Stimulated activated CD8-positive, alpha-beta memory T cell treated with anti-CD3 and anti-CD28 coated beads, Interleukin-7, amount 100 ng/mL, for 1 hour (primary cell): ENCODE data around the gene TMEM86A.

ENCODE experiments used
- DNase-seq, 2 donors: peaks; one replicate each; pipeline ENCODE4 v3.0.0-alpha.2; 2020; ENCODE audit warnings: low read depth in 2 of 2

The TMEM86A gene

DNA sequence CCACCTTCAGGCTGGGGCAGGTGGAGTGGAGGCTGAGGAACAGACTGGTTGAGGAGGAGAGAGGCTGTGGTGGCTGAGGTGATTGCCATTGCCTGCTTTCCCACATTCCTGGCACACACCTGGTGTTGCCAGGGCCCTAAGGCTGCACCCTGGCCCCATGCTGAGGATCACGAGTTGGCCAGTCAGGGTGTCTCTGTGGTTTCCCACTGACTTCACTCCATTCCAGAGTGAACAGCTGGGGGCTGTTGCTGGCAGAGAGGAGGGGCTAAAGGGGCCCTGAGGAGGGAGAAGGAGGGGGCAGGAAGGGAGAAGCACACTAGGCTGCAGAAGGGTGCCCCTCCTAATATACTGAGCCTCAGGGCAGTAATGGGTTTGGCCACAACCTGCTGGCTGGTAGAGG, 1.8 kb downstream of the TMEM86A start:
- no peak for DNase-seq

DNA sequence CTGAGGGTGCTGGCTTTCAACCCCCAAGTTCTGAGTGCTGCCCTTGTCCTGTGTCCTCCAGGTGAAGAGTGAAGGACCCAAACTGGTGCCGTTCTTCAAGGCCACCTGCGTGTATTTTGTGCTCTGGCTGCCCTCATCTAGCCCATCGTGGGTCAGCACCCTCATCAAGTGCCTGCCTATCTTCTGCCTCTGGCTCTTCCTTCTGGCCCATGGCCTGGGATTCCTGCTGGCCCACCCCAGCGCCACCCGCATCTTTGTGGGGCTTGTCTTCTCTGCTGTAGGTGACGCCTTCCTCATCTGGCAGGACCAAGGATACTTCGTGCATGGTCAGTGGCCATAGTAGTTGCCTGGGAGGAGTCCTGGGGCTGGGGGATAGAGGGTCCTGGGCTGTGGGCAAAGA, 2.3 kb downstream of the TMEM86A start:
- no peak for DNase-seq

DNA sequence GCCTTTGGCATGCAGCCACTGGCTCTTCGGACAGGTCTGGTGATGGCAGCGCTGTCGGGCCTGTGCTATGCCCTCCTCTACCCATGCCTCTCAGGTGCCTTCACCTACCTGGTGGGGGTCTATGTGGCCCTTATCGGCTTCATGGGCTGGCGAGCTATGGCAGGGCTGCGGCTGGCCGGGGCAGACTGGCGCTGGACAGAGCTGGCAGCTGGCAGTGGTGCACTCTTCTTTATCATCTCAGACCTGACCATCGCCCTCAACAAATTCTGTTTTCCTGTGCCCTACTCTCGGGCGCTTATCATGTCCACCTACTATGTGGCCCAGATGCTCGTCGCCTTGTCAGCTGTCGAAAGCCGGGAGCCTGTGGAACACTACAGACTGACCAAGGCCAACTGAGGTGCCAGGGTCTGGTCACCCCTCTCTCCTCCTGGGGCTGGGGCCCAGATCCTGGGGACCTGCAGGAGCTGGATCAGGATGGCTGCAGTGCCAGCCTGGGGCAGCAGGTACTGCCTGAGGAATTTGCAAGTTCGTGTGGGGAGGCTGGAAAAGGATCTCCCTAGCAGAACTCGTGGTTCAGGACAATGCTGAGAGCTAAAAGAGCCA, 3.1 kb downstream of the TMEM86A start:
- no peak for DNase-seq

DNA sequence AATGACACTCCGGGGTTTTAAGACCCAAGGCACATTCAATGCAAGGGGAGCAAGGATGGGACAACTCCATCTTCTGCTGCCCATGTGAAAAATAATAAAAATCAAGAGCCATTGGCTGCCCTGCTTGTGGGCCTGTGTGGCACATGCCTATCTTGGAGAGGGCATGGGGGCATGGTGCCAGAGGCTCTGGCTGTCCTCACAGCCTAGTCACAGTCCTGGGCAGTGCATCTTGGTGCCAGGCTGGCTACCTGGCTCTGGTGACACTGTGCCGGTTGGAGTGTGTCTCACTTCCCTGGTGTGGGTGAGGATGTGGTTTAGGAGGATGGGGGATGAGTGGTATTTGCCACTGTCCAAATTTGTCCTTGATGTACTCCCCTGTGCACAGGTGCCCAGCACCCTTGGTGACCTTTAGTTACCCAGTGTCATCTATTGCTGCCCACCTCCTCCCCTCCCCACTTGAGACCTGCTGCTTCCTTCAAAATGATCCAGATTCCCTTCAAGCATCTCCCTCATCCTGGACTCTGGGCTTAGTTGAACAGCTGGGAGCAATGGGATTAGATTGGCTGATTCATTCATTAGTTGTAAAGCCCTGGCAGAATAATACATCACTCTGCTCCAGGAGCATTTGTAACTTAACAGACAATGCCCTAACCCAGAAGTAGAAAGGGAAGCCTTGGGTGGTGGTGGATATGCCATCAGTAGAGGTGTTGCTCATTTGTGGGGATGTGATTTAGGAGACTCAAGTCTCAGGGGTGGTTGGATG, 4.6 kb downstream of the TMEM86A start:
- DNase-seq = no peak

DNA sequence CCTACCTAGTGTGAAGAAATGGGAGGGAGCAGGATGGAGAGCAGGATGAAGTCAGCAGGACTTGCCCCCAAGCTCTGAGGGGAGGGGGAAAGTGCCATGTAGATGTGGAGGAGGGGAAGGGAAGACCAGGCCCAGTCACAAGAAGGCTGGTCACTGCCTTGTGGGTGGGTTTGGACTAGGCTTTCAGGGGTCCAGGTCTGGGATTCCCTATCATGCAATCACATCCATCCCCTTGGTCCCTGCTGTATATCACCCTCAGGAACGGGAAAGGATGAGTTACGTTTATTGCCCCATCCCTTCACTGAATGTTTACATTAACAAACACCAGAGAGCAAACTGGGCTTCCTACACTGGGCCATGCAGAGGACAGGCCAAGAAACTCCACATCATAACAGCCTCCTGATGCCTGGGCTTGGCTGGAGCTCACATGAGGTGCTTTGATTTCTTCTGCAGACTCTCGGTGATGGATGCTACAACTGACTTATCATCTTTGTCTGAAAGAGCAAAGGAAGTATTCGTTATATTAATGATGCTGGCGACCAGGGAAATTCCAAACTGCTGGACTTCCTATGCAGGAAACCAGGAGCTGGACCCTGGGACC, 5.6 kb downstream of the TMEM86A start:
- no peak for DNase-seq

DNA sequence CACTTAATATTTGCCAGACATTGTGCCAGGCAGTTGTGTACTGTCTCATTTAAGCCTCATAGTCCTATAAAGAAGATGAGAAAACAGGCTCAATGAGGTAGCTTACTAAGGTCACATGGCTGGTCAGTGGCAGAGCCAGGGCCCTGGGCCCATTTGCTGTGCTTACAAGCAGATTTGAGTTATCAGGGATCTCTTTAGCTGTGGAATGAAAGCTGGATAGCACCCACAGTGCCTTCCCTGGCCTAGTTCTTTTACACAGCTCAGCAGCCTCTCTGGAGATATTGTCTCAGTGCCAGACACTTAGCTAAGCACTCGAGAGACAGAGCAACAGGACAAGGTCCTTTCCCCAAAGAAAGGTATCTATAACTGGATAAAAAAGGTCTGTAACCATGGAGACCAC, 6.1 kb downstream of the TMEM86A start:
- DNase-seq = no peak

DNA sequence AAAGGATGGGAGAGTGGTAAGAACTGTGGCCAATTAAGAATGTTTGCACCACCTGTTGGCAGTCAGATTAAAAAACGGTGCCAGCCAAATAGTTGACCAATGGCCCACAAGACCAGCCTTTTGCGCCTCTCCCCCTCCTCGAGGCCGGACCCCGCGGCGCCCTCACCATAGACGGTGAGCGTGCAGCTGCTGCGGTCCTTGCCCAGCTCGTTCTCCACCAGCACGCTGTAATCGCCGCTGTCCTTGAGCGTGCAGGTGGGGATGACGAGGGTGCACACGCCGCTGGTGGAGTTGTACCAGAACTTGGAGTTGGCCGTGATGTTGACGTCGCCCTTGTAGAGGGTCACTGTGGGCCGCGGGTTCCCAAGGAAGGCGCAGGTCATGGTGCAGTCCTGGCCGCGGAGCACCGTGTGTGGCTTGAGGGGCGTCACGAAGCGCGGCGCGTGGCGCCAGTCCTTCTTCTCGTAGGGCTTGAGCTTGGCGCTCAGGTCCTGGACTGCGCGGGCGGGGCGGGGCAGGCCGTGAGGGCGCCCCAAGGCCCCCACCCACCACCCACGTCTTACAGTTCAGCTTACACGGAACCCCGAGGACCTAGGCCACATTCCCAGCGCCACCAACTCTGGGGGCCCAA, 7.2 kb downstream of the TMEM86A start:
- DNase-seq = no peak

DNA sequence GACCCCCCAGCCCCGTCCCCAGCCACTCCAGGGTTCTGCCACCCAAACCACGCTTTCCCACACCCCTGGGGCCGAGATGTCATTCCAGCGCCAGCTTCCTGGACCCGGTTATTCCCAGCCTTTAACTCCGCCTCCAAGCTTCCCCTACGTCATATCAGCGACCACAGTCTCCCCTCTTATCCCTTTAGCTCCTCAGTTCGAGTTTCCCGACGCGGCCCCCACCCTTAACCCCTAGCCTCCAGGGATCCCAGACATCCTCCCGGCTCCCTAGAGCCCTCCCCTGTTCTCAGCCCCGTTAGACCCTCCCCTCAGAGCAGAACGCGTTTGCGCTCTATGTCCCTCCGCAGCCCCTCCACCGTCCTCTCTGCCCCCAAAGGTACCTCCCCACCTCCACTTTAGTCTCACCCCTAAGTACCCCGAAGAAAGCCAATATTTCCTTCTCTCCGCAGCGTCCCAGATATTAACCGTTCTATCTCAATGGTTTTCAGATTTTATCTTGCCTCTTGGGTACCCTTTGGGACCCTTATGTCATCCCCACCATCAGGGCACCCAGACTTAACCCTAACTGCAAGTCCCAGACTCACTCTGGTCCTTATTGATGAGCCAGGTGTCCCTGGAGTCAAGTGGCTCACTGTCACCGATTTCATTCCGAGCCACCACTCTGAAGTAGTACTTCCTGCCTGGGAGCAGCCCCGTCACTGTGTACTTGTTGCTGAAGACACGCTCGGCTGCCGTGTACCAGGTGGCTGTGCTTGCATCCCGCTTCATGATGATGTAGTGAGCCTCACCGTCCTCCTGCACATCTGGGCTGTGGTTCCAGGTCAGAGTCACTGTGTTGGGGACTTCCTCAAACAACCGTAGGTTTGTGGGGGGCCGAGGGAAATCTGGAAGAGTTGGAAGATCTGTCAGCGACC, 8.0 kb downstream of the TMEM86A start:
- no peak for DNase-seq

DNA sequence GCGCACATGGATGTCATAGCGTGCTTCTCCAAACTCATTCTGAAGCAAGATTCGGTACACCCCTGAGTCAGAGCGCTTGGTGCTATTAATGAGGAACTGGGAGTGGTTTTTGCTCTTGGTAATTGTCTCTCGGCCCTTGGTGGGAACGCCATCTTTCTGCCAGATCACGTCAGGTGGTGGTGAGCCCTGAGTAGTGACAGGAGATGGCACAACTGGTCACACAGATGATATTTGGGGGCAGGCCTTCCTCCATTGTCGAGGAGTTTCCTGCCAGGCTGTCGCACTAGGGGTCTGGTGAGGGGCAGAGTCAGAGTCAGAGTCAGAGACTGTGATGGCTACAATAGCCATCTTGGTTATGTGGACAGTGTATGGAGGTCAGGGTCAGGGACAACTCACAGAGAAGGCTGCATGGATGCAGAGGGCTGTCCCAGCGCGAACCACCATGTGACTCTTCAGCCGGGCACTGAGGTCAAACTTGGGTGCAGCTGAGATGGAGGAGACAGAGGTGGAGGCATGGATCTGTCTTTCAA, 9.3 kb downstream of the TMEM86A start:
- DNase-seq = no peak

DNA sequence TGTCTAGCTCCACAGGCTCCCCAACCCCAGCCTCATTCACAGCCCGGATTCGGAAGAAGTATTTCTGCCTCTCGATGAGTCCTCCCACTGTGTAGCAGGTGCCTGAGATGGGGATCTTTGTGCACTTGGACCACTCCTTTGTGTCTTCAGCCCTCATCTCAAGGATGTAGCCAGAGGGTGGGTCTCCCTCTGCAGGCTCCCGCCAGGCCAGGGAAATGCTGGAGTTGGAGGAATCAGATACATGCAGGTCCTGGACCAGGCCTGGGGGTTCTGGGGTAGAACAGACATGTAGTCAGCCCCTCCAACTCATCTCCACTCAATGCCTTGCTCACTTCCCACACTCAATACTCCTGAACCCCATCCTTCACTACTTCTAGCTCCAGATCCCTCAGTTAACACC, 10.8 kb downstream of the TMEM86A start:
- DNase-seq = no peak

DNA sequence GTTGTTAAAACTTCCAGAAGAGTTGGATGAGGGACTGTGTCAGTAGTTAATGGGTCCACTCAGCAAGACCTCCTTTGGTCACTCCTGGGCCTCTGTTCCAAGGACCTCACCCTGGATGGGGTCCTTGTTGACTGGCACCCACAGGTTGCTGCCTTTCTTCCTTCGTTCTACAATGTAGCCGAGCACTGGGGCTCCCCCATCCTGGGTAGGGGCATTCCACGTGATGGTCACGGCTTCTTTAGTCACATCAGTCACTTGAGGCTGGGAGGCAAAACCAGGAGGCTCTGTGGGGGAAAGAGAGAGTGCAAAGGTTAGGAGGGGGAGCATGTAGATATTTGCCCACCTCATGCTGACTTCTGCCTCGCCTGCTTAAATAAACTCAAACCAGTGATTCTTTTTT, 12.0 kb downstream of the TMEM86A start:
- no peak for DNase-seq

DNA sequence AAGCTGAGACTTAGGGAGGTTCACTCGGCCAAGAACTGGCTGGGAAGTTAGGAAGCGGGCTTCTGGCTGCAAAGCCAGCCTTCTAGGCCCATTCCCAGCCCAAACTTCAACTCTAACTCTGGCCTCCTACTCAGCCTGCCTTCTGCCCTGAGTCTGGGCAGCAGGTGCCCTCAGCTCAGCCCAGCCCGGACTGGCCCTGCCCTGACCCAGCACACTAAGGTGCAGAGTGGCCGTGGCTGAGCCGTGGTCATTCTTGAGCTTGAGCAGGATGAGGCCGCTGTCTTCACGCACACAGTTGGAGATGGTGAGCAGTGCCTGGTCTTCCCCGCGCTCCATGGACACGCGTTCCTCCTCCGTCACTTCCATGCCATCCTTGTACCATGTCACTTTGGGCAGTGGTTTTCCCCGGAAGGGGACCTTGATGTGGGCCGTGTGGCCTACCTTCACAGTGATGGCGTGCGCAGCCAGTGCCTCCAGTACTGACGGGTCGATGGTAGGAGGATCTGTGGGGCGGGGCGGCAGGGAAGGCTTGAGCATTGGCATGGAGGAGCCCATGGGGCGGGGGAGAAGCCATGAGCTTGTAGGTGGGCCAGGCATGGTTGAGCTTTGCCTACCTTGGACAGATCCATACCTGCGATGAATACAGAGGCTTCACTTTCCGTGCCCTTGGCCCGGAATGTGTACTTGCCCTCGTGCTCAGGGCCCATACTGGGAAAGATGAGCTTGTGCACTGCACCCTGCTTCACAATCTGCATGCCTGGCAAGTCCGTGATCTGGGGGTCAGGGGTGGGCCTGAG, 15.3 kb downstream of the TMEM86A start:
- no peak for DNase-seq

DNA sequence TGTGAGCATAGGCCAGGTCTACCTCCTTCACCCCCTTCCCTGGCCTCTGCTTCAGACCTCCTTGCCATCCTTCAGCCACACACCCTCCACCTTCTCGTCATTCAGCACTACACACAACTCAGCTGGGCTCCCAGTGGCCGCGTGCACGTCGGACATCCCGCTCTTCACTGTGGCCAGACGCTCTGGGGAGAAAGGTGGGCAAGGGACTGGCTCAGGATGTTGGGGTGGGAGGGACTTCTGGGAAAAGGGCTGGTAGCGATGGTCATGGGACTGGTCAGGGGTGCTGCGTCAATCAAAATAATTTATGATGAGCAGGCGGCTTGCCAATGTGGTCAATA, 15.8 kb downstream of the TMEM86A start:
- no peak for DNase-seq

DNA sequence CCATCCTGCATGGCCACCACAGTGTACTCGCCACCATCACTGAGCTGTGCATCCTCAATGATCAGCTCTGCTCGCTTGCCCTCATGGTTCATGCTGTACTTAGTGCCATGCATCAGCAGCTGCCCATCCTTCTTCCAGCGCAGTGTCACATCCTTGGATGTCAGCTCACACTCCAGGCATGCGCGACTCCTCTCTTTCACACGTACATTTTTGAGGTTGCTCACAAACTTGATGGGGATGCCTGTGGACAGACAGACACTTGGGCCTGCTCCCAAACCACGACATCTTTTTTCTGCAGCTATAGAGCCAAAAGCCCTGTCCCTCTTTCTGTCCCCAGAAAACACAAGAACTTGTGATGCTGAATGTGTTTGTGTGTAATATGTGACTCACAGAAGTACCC, 16.9 kb downstream of the TMEM86A start:
- DNase-seq = no peak

DNA sequence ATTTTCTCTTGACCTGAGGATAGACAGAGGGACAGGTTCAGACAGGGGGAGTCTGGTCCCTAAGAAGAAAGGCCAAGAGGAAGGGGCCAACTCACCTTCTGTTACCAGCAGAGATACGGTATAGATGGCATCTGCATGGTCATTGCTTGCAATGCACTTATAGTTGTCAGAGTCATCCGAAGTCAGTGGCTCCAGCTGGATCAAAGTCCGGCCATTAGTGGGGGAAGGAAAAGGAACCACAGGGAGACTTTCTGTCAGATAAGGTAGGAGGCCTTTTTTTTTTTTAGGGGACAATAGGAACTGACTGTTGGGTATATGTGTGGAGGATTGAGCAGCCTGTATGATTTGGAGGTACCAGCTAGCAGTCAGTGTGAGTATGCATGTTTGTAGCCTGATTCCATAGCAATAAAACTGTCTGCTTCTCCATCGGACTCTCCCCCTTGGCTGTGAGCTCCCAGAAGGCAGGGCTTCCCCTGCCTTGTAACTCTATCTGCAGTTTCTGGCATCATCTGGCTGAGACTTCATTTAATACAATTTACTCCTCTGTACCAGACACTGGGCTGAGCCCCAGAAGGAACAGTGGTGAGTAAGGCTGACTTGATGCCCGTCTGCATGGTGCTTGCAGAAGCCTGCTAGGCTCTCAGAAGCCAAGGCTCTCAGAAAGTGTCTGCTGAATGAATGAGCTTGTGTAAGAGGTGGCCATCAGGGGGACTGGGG, 21.7 kb downstream of the TMEM86A start:
- DNase-seq = no peak

DNA sequence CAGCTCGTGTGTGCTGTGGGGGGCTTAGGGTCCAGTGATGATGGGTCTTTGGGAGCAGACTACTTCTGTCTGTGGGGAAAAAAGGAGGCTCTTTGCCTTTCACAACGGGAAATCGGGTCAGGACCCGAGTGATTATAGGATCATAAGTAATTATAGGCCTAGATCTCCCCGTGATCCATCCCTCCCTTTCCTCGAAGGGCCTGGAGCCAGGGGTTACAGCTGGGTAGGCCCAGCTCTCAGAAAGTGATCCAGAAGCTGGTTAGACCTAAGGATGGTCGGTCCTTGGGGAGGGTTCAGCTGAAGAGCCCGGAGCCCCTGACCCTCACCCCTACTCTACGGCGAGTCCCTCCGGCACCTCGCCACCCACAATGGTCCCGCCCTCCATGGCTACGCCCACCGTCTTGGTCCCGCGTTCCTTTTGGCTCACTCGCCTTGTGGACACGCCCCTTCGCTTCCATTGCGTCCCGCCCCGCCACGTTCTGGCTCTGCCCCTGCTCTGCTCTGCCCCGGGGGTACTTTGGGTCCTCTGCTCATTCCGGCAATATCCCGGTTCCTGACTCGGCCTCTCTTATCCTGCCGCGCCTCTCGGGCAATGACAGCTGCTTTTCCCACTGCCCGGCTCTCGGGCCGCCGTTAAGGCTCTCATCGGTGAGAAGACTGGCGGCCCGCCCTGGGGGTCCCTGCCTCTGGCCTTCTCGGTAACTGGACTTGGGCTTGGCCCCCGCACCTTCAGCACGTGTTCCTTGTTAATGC, 22.4 kb downstream of the TMEM86A start:
- DNase-seq = peak; percentile 55 to 70

DNA sequence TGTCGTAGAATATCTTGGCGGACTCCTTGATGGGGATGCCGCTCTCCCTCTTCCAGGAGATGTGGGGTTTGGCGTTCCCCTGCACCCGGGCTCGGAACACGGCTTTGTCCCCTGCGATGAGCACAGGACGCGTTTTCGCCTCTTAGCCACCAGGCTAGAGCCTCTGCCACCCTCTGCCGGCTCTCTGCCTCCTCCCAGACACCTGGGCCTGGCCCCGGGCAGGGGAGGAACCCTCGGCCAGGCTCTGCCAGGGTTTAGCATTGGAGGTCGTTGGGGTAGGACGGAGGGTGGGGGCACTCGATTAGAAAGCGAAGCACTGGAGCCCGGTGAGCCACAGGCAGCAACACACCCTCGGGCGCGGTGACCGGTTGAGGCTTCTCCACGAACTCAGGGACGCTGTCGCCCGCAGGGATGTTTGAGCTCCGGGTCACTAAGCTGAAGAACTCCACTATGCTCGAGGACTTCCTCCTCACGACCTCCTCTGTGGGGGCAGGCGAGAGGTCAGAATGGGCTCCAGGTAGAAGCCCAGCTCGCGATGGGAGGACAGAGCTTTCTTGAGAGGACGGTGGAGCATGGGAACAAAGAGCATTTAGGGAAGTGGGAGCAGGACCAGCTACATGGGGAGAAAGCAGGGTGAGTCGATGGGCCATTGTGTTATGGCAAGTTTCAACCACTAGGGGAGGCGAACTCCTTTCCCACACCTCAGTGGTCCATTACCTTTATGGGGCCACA, 23.1 kb downstream of the TMEM86A start:
- DNase-seq = no peak

DNA sequence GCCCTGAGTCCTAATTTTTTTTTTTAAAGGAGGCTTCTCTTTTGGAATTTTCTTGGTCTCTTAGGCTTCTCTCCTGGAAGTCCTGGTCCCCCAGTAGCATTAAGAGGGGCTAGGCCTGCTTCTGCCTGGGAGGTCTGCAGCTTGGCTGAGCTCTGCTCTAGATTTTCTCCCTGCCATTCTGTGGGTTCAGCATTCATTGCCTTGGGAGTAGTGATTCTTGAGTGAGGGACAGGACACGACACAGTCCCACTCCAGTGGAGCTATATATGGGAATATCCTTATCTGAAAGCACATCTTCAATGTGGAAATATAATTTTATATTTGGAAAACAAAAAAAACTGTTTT, 23.7 kb downstream of the TMEM86A start:
- no peak for DNase-seq

DNA sequence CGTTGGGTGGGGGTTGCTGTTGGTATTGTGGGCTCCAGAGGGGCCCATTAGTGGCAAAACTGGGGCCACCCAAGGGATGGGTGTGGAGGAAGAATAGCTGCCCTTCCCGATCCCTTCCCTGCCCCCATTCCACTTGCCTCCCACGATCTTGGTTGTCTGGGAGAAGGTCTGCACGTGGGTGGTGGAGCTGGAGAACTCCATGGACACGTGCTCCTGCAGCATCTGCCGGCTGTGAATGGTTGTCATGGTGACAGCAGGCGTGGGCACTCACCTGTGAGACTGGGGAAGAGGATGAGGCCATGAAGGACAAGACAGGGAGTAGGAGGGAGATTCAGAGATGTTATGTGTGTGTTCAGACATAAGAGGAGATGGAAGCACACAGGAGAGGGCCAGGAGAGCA, 25.4 kb downstream of the TMEM86A start:
- DNase-seq = no peak
